GM18499 (cell line): ENCODE measurements around the gene HTR7.
A peak's percentile ranks its signal among the peaks of the same experiment; 100 is the strongest.
"Not testable (repeated sequence)": the region's sequence is repeated elsewhere in the genome, so short reads cannot be mapped to it uniquely, and the experiment has no call there.

ENCODE experiments used
- ATAC-seq: cut with Tn5 transposase; IDR thresholded peaks from one replicate; pipeline ENCODE4 v1.9.1; 2021; ENCODE audit warnings: moderate number of reproducible peaks; ENCODE audit not compliant: insufficient read depth, unreplicated experiment

Gene HTR7

DNA sequence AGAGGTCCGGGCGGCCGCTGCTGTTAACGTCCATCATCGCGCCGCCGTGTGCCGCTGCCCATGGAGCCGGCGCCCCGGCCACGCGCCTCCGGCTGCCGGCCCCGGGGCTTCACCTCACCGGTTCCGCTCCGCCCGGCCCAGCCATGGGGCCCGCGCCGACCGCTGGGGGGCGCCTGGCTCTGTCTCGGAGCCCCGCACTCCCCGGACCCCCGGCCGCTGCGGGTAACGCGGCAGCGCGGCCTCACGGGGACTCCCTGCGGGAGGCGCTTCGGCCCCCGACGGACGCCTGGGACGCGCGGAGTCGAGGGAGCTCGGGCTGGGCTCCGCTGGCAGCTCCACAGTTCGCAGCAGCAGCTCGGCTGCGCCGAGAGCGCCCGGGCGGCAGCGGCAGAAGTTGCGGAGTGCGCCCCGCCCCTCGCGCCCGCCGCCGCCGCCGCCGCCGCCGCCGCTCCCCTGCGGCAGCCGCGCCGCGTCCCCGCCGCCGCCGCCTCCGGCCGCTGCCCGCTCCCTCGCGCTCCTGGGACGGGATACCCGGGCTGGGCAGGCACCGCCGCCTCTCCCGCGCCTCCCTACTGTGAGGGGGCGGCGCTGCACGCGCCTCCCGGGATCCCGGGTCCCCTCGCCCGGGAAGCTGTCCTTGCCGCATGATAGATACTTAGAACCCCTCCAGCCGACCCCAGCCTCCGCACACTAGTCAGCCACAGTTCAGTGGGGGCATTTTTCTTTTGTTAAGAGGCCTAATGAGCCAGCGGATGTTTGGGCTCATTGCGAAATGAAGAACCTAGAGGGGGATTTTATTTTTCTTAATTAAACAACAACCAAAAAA, at the start of gene HTR7:
HTR7 (minus strand) TSS at position 405 of the 826 bp plus-strand sequence; CDS start at position 37, 368 bp downstream.
- ATAC-seq: no peak

DNA sequence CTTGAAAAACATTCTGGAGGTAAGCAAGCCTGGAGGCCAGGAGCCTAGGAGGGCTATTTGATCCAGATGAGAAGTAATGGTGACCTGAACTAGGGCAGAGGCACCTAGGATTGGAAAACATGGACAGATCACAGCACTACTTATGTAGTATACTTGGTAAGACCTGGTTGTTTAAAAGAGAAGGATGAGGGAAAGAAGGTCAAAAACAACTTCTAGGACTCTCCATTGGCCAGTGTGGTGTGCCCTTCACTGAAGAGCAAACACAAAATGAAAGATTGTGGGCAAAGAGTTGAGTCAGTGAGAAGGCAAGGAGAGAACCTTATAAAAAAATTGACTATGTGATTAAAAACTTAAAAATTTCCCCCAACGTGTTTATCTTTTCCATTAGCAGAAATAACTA, 48.8 kb upstream of the HTR7 start:
- ATAC-seq: no peak

DNA sequence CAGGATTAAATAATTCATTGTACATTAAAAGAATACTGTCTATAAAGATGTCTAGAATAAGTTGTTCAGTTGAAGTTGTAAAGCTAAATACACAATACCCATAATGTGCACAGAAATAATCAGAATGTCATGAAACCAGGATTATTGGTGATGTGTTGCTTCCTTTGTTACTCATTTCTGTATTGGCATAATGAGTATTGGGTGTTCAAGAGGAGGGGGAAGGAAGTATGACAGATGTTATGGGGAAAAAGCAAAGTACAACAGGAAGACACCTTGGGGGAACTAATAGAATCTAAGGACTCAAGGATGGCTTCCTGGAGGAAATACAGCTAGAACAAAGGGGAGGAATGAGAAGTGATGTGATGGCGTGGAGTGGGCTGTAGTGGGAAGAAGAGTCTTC, 48.1 kb upstream of the HTR7 start:
- ATAC-seq: no peak

DNA sequence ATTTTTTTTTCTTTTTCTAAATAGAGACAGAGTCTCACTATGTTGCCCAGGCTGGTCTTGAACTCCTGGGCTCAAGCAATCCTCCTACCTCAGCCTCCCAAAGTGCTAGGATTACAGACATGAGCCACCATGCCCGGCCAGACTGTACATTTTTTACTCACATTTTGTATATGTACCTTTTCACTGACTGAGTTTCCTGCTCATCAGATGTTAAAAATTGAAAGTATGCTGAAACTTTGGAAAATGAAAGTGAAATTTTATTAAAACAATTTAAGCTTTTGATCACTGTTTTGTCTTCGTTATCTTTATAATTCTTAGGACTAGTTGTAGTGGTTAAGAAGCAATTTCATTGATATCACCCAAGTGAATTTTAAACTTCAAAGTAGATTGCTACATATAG, 39.1 kb upstream of the HTR7 start:
- not testable (repeated sequence) for ATAC-seq

DNA sequence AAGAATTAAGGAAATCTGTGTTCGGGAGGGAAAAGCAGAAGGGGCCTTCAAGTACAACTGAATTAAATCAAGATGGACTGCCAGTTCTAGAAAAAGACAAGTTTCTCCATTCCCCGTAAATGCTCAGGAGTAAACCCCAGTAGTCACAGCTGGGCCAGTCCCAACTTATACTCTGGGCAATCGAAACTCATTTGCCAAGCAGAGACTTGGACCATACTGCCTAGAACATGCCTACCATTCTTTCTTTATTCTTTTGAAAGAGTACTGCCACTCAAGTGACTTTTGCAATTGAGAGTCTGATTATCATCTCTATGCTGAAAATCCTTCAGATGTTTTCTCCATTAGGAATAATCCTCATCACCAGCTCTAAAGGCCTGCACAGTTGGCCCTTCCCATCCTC, 35.4 kb upstream of the HTR7 start:
- ATAC-seq: no peak

DNA sequence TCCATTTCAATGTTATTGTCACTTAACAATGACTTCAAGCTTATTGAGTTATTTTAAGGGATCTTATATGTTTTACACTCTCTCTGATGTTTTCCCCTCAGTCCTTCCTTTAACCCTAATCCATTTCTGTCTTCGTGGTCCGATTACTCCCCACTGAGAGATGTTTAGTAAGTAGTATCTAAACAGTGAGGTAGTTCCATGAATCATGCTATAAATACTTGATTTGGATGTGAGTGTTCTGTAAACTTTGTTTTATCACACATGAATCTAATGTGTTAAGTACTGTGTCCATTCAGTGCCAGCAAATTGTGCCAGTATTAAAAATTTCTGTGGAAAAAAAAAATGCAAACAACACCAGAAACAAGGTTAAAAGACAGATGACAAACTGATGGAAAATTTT, 32.5 kb upstream of the HTR7 start:
- no peak for ATAC-seq

DNA sequence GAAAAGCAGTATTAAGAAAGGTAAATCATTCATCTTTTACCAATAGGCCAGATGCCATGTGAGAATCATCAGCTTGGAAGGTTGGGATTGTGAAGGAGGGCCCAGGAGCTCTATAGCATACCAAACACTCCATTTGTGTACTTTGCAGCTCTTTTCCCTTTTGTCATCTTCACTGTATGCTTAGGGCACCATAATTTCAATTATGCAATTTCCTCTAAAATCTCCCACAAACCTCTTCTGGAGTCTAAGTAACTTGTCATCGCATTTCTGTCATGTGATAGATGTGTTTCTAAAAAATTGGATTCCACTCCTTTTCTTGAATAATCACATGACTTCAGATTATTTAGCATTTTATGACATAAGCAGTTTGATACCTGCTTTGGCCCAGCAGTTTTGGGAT, 31.8 kb upstream of the HTR7 start:
- ATAC-seq: no peak

DNA sequence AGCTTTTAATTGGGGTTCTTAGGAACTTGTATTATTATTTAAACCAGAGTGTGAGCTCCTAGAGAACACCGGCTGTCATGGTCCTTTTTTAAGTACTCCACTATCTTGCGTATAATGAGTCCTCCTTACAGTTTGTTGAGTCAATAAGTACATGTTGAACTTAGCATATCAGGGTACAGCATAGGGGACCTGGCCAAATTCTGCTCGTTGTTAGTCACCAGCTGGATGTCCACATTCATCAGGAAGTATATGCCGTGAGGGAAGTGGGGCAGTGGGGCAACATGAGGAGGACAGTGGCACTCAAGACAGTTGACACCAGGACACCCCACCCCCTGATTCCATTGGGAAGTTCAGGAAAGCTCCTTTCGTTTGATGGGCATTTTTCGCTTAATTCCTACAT, 30.5 kb upstream of the HTR7 start:
- no peak for ATAC-seq

DNA sequence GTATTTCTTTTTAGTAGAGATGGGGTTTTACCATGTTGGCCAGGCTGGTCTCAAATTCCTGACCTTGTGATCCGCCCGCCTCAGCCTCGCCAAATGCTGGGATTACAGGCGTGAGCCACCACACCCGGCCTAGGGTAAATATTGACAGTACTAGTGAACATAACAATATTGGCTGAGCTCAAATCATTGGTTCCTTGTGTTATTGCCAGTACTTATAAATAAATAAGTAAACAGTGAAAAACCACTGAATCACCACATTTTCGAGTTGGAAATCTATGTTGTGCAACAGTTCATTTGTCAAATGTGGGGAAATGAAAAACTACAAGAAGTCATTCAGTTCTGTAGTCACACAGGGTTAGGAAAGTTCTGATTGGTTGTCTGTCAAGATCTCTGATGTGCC, 29.7 kb upstream of the HTR7 start:
- no peak for ATAC-seq

DNA sequence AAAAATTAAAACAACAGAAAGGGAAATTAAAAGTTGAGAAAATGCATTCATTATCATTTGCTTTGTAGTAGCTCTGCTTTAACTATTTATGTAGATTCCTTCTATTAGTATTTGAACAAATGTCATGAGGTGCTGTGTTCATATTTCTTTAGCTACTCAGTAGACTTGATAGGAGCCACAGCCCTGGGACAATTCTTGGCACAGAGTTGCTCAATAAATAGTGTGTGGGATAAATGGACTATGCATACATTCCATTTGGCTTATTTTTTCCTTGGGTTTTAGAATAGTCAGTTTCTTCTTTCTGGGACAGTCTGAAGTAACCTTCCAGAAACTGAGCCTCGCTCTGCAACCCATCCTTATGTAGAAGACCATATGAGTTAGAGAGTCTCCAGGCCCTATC, 27.3 kb upstream of the HTR7 start:
- ATAC-seq: no peak

DNA sequence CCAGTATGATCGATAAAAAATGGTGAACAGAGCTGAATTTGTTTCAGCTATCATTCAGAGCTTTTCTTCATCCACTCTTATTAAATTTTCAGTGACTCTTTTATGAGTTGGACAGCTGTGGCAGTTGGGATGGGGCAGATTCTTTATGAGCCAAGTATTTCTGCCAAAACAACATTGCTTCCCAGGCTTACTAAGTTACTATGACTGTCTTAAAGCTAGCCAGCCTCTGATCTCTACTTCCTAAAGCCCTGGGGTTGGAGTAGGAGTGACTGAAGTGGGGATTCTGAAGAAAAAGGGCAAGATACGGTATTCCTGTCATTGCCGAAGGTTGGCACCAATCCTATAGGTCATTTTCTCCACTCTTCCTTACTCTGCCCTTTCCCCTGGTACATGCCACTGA, 26.6 kb upstream of the HTR7 start:
- ATAC-seq: no peak

DNA sequence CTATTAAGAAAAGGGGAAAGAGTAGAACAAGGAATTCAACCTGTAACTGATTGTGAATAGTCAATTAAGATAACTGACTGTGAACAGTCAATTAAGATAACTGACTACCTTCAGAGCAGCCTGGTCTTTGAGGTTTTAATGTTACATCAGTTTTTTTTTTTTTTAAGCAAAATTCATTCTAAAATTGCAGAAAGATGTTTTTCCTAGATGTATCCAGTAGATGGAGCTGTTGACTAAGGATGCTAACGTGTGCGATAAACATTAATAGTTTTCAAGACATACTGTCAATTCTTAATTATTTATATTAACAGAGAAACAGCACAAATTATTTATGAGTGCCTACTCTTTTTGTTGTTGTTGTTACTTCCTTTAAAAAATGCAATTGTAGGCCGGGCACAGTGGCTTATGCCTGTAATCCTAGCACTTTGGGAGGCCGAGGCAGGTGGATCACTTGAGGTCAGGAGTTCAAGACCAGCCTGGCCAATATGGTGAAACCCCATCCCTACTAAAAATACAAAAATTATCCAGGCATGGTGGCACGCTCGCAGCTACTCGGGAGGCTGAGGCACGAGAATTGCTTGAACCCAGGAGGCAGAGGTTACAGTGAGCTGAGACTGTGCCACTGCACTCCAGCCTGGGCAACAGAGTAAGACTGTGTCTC, 22.4 kb upstream of the HTR7 start:
- not testable (repeated sequence) for ATAC-seq

DNA sequence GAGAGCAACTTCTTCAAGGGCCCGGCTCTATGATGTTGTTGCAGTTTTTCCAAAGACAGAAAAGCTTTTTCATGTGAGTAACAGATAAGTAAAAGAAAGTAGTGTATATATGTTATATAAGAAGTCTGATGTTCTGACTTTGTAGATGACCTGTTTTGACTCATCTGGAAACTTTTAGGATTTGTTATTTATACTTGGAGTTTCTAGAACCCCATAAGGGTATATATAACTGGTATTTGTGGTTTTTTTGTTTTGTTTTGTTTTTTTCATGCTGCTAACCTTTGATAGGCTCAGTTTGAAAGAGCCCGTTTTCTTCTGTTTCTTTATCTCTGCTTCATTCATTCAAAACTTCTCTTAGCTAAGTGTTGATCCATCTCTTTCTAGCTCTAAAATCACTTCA, 21.2 kb upstream of the HTR7 start:
- no peak for ATAC-seq

DNA sequence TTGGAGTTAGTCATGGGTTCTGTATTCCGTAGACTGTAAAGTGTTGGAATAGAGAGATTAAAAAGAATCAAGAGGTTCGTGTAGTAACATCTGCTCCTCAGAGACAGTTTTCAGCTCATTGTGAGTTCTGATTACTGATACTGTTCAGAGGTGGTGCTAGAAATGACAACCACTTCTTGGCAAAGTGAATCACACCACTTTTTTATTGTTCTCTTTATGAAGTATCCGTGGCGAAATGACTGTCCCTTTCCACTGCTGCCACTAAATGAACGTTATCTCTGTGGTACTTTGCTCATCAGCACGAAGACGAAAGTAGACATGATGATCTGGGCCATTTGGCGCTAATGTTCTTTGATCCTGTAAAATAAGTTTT, 14.8 kb upstream of the HTR7 start:
- peak; percentile 2 for ATAC-seq

DNA sequence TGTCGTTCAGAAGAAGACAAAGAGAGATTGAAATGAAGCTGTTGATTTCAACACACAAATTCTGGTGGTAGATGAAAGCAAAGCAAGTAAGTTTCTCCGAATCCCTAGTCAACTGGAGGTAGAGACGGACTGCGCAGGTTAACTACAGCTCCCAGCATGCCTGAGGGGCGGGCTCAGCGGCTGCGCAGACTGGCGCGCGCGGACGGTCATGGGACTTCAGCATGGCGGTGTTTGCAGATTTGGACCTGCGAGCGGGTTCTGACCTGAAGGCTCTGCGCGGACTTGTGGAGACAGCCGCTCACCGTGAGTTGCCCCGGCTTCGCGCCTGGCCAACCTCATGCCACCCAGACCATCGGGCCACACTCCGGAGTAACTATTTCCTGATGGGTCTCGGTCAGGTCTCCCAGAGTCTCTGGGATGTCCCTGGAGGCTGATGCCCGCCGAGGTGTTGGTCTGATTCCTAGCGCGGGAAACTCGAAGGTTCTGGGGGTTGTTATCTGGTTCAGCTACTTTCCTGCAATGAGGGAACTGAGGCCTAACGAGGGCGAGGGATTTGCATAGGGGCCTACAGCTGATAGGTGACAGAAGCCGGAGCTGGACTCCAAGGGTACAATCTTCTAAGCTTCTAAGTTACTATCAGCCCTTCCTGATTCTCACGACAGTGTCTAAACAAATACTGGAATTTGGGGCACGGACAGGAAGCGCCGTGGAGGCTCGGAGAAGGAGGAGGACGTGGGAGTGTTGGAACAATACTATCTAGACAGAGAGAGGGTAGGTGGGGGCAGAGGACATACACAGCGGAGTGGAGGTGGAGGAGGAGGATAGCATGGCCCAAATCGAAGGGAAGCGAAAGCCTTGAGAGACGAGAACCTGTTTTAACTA, 14.2 kb upstream of the HTR7 start, which contains the start of gene RPP30:
RPP30 (plus strand) TSS at position 209 of the 882 bp plus-strand sequence; CDS start at position 222, 13 bp downstream.
- ATAC-seq: peak; percentile 88

DNA sequence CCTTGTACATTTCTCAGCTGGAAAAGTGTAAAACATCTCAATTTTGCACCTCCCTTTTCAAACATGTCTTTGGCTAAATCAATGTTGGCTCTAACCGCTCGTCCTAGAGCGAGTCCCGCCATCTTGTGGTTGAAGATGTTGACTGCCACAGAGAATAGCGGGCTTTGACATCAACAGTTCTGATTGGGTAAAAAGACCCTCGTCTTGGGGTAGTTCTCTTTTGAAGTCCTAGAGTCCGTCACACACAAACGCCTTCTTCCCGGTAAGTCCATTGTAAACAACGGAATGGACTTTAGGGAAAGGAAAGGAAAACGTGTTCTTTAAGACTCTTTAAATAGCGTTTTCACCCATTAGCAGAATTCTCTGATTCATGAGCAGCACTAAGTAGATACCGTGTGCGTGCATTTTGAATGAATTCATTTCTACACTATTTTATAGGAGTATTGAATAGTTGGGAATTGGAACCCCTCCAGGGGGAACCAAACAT, 13.5 kb upstream of the HTR7 start:
- peak; percentile 34 for ATAC-seq

DNA sequence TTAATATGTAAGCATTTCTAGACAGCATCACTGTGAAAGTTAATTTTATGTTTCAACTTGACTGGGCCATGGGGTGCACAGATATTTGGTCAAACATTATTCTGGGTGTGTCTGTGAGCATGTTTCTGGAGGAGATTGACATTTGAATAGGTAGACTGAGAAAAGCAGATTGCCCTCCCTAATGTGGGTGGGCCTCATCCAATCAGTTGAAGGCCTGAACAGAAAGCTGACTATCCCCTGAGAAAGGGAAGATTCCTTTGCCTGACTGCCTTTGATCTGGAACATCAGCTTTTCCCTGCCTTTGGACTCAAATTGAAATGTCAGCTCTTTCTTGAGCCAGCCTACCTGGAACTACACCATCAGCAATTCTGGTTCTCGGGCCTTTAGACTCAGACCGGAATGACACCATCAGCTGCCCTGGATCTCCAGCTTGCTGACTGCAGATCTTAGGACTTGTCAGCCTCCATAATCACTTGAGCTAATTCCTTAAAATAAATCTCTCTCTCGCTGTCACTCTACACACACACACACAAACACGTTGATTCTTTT, 8.3 kb upstream of the HTR7 start:
- no peak for ATAC-seq

DNA sequence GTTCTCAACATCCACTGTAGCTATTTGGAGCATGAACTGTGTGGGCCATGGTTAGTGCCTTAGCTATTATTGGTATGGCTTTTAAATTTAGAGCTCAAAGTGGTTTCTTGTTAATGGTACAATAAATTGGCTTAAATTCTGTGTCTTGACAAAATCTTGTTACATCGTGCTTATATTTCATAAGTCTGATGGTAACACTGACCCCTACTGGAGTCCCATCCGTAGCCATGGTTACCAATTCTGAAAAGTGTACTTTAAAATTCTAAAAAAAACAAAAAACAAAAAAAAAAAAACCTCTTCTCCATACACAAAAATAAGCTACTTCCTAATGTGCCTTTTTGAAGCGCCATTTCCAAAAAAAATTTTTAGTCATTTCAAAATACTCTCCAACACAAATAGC, 7.6 kb upstream of the HTR7 start:
- no peak for ATAC-seq

DNA sequence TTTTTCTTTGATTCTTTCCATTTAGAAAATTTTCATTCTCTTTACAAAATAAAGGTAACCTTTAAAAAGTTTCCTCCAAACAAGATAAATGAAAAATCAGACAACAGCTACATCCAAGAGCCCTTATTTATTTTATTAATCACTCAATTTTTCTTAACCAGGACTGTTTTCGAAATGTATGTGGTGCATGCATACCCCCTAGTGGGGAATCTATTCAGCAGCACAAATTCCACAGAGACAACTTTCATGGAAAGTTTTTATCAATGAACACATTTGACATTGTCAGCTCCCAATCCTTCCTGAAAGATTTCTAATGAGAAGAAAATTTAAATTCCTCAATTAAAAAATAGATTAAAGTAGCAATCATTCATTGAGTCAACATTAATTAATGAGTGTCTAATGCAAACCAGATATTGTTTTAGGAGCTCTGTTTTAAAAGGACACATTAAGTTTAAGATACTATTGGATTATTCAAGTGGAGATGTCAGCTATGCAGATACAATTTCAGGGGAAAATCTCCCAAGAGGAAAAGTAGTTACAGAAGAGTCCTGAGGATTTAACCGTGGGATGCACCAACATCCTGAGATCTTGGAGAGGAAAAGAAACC, 5.2 kb upstream of the HTR7 start:
- ATAC-seq: no peak

DNA sequence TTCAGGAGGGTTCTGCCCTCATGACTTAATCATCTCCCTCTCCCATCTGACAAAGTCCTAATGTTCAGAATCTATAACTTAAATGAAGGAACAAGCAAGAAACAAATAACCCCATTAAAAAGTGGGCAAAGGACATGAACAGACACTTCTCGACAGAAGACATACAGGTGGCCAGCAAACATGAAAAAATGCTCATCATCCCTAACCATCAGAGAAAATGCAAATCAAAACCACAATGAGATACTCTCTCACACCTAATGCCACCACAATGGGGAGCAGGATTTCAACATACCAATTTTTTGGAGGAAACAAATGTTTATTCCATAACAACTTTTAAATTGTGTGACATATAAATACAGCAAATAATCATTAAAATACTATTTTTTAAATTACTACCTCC, 3.0 kb upstream of the HTR7 start:
- ATAC-seq: no peak
